Measurements from ENCODE around the gene SMYD3. TPM values are rescaled to one million over a fixed set of nuclear protein-coding genes. Genes with fewer than 3 reads are reported as not detected.

The SMYD3 gene
- total and polyA plus RNA-seq, 9 of the 15 experiments (the other 6 are each of a cell fraction or from before 2014, with no cell fraction given): 128 to 440 (median 197) TPM

DNA sequence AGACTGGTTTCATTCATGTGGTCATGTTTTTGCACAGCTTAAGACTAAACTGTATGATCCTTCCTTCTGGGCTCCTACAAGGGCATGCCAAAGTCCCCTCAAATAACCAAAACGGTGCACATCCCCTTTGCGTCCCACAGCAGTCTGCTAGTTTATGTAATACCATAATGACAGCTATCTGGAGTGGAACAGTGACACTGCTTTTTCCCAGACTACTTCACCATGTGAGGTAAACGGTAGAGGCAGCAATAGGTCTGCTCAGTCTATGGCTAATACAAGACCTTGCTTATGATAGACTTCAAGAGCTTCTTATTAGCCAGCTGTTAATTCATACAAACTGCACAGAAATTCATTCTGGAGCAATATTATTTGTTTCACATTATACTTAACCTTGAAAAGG, 395.5 kb downstream of the SMYD3 start (continued):
- TF ChIP-seq, protein P1, sequence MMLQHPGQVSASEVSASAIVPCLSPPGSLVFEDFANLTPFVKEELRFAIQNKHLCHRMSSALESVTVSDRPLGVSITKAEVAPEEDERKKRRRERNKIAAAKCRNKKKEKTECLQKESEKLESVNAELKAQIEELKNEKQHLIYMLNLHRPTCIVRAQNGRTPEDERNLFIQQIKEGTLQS (IDR thresholded peaks at IDR 0.05): no peak; the same call in 1 of the 2 replicates
- TF ChIP-seq, protein P1 (CRISPR knock-in tag; conservative IDR thresholded peaks at IDR 0.05): no peak
- TF ChIP-seq TGIF2 (CRISPR knock-in tag; IDR thresholded peaks at IDR 0.05) (no peak), FOXK2 (conservative IDR thresholded peaks at IDR 0.05 in 1 of 2, IDR thresholded peaks at IDR 0.05 in 1 of 2; ENCODE audit: low read depth in 2 of 2) (0 out of 4 replicates have a peak, but pooled peaks of 1 of the 2 experiments have one; percentile 46), ZNF699 (CRISPR knock-in tag; IDR thresholded peaks at IDR 0.05; ENCODE audit: insufficient replicate concordance) (no peak), SMARCA5 (IDR thresholded peaks at IDR 0.05) (no peak), TCF3 (CRISPR knock-in tag; IDR thresholded peaks at IDR 0.05) (no peak), L3MBTL2 (IDR thresholded peaks at IDR 0.05) (peak; percentile 50; the same call in 1 of the 2 replicates), CBX2 (IDR thresholded peaks at IDR 0.05; ENCODE audit: insufficient read depth, low read length, poor library complexity, severe bottlenecking) (no peak), TEAD1 (CRISPR knock-in tag; IDR thresholded peaks at IDR 0.05) (no peak), NBN (IDR thresholded peaks at IDR 0.05; ENCODE audit: low read depth) (no peak), TCFL5 (CRISPR knock-in tag; conservative IDR thresholded peaks at IDR 0.05) (no peak), SMARCB1 (IDR thresholded peaks at IDR 0.05; ENCODE audit: insufficient read length, low read depth) (no peak), ZNF57 (CRISPR knock-in tag; IDR thresholded peaks at IDR 0.05) (no peak), RBM34 (IDR thresholded peaks at IDR 0.05; ENCODE audit: borderline replicate concordance, insufficient read depth, low read length) (no peak), ATF4 (CRISPR knock-in tag; IDR thresholded peaks at IDR 0.05) (no peak), NUFIP1 (IDR thresholded peaks at IDR 0.05; ENCODE audit: partially characterized antibody) (no peak), HNRNPUL1 (IDR thresholded peaks at IDR 0.05; ENCODE audit: low read length) (no peak), ZNF282 (CRISPR knock-in tag; IDR thresholded peaks at IDR 0.05) (no peak), THAP7 (CRISPR knock-in tag; IDR thresholded peaks at IDR 0.05) (no peak), ZNF316 (IDR thresholded peaks at IDR 0.05) (peak; percentile 71), TOE1 (IDR thresholded peaks at IDR 0.05; ENCODE audit: borderline replicate concordance) (no peak), TOE1 (CRISPR knock-in tag; IDR thresholded peaks at IDR 0.05; ENCODE audit: borderline replicate concordance, low read depth) (no peak), NELFE (IDR thresholded peaks at IDR 0.05; ENCODE audit: insufficient read depth, insufficient read length) (no peak)
- TF ChIP-seq, protein P2, sequence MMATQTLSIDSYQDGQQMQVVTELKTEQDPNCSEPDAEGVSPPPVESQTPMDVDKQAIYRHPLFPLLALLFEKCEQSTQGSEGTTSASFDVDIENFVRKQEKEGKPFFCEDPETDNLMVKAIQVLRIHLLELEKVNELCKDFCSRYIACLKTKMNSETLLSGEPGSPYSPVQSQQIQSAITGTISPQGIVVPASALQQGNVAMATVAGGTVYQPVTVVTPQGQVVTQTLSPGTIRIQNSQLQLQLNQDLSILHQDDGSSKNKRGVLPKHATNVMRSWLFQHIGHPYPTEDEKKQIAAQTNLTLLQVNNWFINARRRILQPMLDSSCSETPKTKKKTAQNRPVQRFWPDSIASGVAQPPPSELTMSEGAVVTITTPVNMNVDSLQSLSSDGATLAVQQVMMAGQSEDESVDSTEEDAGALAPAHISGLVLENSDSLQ (IDR thresholded peaks at IDR 0.05): peak; percentile 41; the same call in 1 of the 2 replicates

All from K562 (cell line).